A673 (cell line): ENCODE measurements around the gene NUMA1.

Experiments
- CTCF ChIP-seq: fragments of 300-800, 200-600 bp; sonication (generic); conservative IDR thresholded peaks from 2 replicates; pipeline ENCODE4 v1.5.1; 2017; ENCODE audit warnings: low read depth, mild to moderate bottlenecking, antibody characterized with exemption, low read length, moderate library complexity, mixed read lengths
- EZH2 ChIP-seq: fragments of 200-600 bp; sonication (generic); IDR thresholded peaks from 2 replicates; pipeline ENCODE4 v1.6.1; 2017; ENCODE audit warnings: borderline replicate concordance, low read depth, mild to moderate bottlenecking, mixed read lengths, antibody characterized with exemption, low read length; ENCODE audit not compliant: poor library complexity, severe bottlenecking

- TF ChIP-seq CTCF, result no peak
- TF ChIP-seq EZH2, result no peak
Measured at GRCh38 chr11:72048766-72049460, 31.4 kb downstream of the NUMA1 start.
